Keratinocyte (primary cell): ENCODE data around the gene EPAS1.

ENCODE experiments used
- CTCF ChIP-seq, 3 experiments: IDR thresholded peaks in 1 of 3; conservative IDR thresholded peaks in 1 of 3; optimal IDR thresholded peaks in 1 of 3; 2 replicates in 2 of 3; 3 replicates in 1 of 3; pipeline versions ENCODE3 to v1.5.1; 2011; ENCODE audit warnings: low read length in 3 of 3, mild to moderate bottlenecking in 3 of 3, moderate library complexity in 2 of 3, control low read depth in 1 of 3, inconsistent platforms in 1 of 3; ENCODE audit not compliant: insufficient read depth in 2 of 3; ENCODE audit errors: extremely low read depth in 1 of 3
- EZH2 ChIP-seq: IDR thresholded peaks from one replicate; pipeline ENCODE4 v1.6.1; 2012; ENCODE audit warnings: inconsistent platforms, mild to moderate bottlenecking, low read length, moderate library complexity

GRCh38 chr2:46326231-46326980 lies 29.2 kb downstream of the EPAS1 start:
- TF ChIP-seq CTCF (optimal IDR thresholded peaks at IDR 0.05 in 1 of 3, IDR thresholded peaks at IDR 0.05 in 1 of 3, conservative IDR thresholded peaks at IDR 0.05 in 1 of 3; ENCODE audit: extremely low read depth in 1 of 3, insufficient read depth in 2 of 3, low read length in 3 of 3): no peak
- no peak for TF ChIP-seq EZH2
